H1 (cell line): Measurements from ENCODE around the gene SLC22A25. TPM values are rescaled to one million over a fixed set of nuclear protein-coding genes. Genes with fewer than 3 reads are reported as not detected.

Source experiments
- CTCF ChIA-PET: fragments of 300-600 bp; sonication (Branson Sonifier 250); formaldehyde crosslinking; loops from one replicate; lab custom pipeline; 2021; ENCODE audit not compliant: partially characterized antibody; lab: Charles Lee
- POLR2A ChIA-PET: fragments of 300-600 bp; sonication (Branson Sonifier 250); formaldehyde crosslinking; loops from one replicate; lab custom pipeline; 2021; ENCODE audit warnings: inconsistent platforms; ENCODE audit not compliant: partially characterized antibody; lab: Charles Lee
- DNase-seq, 2 experiments: peaks; one replicate each; pipeline versions ENCODE4 v3.0.0 to v3.0.0-alpha.2; 2010 to 2022; ENCODE audit warnings: low spot score in 2 of 2, low read depth in 1 of 2, mixed read lengths in 1 of 2
- FAIRE-seq: peaks from 2 replicates; lab custom pipeline; 2011; peaks lifted over from hg19 to GRCh38; lab: Jason Lieb, UNC
- H2AFZ ChIP-seq: 2 replicates; pipeline ENCODE4 v1.8.1; 2012; ENCODE audit warnings: low read length, inconsistent platforms
- H2AK5ac ChIP-seq: 2 replicates; pipeline ENCODE4 v1.6.1; 2013; ENCODE audit warnings: low read depth, low read length
- H2BK120ac ChIP-seq: replicated peaks from 2 replicates; pipeline ENCODE3; 2013; ENCODE audit warnings: low read depth, low read length, inconsistent platforms
- H2BK12ac ChIP-seq: 2 replicates; pipeline ENCODE4 v1.6.1; 2013; ENCODE audit warnings: low read depth, low read length
- H2BK15ac ChIP-seq: 2 replicates; pipeline ENCODE4 v1.6.1; 2013; ENCODE audit warnings: low read length
- H2BK20ac ChIP-seq: 2 replicates; pipeline ENCODE4 v1.6.1; 2013; ENCODE audit warnings: low read length
- H2BK5ac ChIP-seq: 2 replicates; pipeline ENCODE4 v1.6.1; 2013; ENCODE audit warnings: low read depth, low read length
- H3K14ac ChIP-seq: 2 replicates; pipeline ENCODE4 v1.6.1; 2013; ENCODE audit warnings: inconsistent platforms; ENCODE audit not compliant: insufficient read length
- H3K18ac ChIP-seq: 2 replicates; pipeline ENCODE4 v1.6.1; 2013; ENCODE audit warnings: low read length; ENCODE audit errors: extremely low read depth
- H3K23ac ChIP-seq: 2 replicates; pipeline ENCODE4 v1.6.1; 2013; ENCODE audit warnings: inconsistent platforms; ENCODE audit not compliant: insufficient read length
- H3K23me2 ChIP-seq: 2 replicates; pipeline ENCODE4 v1.6.1; 2013; ENCODE audit warnings: low read depth, low read length
- H3K27ac ChIP-seq: 2 replicates; pipeline ENCODE4 v1.6.1; 2011; ENCODE audit warnings: low read depth, low read length, inconsistent platforms
- H3K27me3 ChIP-seq, 4 experiments: replicated peaks in 1 of 4; 1 replicate in 1 of 4; 2 replicates in 3 of 4; pipeline versions ENCODE4 v1.6.1 to v1.8.1; 2011 to 2013; ENCODE audit warnings: low read length in 3 of 4, mild to moderate bottlenecking in 3 of 4, inconsistent platforms in 2 of 4, mixed read lengths in 2 of 4, moderate library complexity in 1 of 4; ENCODE audit not compliant: control insufficient read depth in 3 of 4, insufficient read depth in 3 of 4; ENCODE audit errors: extremely low read depth in 1 of 4
- H3K36me3 ChIP-seq, 4 experiments: 2 replicates each; pipeline versions ENCODE4 v1.6.1 to v1.8.1; 2011 to 2013; ENCODE audit warnings: mild to moderate bottlenecking in 4 of 4, low read length in 3 of 4, moderate library complexity in 2 of 4, control low read depth in 1 of 4, inconsistent platforms in 1 of 4; ENCODE audit not compliant: insufficient read depth in 4 of 4, control insufficient read depth in 2 of 4
- H3K4ac ChIP-seq: replicated peaks from 2 replicates; pipeline ENCODE3; 2013; ENCODE audit warnings: low read length, low read depth, mixed read lengths, inconsistent platforms; ENCODE audit not compliant: insufficient read length
- H3K4me1 ChIP-seq, 4 experiments: replicated peaks in 1 of 4; 1 replicate in 1 of 4; 2 replicates in 3 of 4; pipeline versions ENCODE4 v1.6.1 to v1.8.1; 2011 to 2013; ENCODE audit warnings: low read length in 3 of 4, inconsistent platforms in 2 of 4, mixed read lengths in 1 of 4; ENCODE audit not compliant: insufficient read depth in 4 of 4, control insufficient read depth in 3 of 4
- H3K4me2 ChIP-seq, 2 experiments: 2 replicates each; pipeline versions ENCODE4 v1.6.1 to v1.8.1; 2011 to 2013; ENCODE audit warnings: low read depth in 2 of 2, low read length in 2 of 2, control low read depth in 1 of 2, inconsistent platforms in 1 of 2, mild to moderate bottlenecking in 1 of 2; ENCODE audit not compliant: insufficient read depth in 1 of 2
- H3K4me3 ChIP-seq, 4 experiments: fragments of 200-600, 300-600 bp in 1 of 4; sonication (generic), shearing (Covaris generic), sonication (Bioruptor Twin) in 1 of 4; 2 replicates each; pipeline versions ENCODE4 v1.5.1 to v1.8.1; 2011 to 2016; ENCODE audit warnings: low read length in 4 of 4, low read depth in 3 of 4, control low read depth in 2 of 4, inconsistent platforms in 2 of 4, mild to moderate bottlenecking in 2 of 4, mixed read lengths in 1 of 4, moderate library complexity in 1 of 4; ENCODE audit not compliant: insufficient read depth in 2 of 4; ENCODE audit errors: extremely low read depth in 1 of 4
- H3K56ac ChIP-seq: replicated peaks from 2 replicates; pipeline ENCODE3; 2013; ENCODE audit warnings: low read depth, mild to moderate bottlenecking, mixed read lengths, low read length, inconsistent platforms; ENCODE audit not compliant: insufficient read length
- H3K79me1 ChIP-seq: 2 replicates; pipeline ENCODE4 v1.6.1; 2013; ENCODE audit warnings: low read depth, low read length, control low read depth
- H3K79me2 ChIP-seq, 2 experiments: 2 replicates each; pipeline versions ENCODE4 v1.6.1 to v1.8.1; 2012 to 2013; ENCODE audit warnings: low read length in 2 of 2, mild to moderate bottlenecking in 2 of 2, inconsistent platforms in 1 of 2; ENCODE audit not compliant: insufficient read depth in 2 of 2, control insufficient read depth in 1 of 2
- H3K9ac ChIP-seq, 4 experiments: replicated peaks in 1 of 4; 1 replicate in 1 of 4; 2 replicates in 3 of 4; pipeline versions ENCODE4 v1.6.1 to v1.8.1; 2011 to 2013; ENCODE audit warnings: low read depth in 3 of 4, low read length in 3 of 4, control low read depth in 2 of 4, mild to moderate bottlenecking in 2 of 4, moderate library complexity in 2 of 4, inconsistent platforms in 1 of 4; ENCODE audit errors: extremely low read depth in 1 of 4
- H3K9me3 ChIP-seq, 2 experiments: 2 replicates each; pipeline versions ENCODE4 v1.6.1 to v1.8.1; 2012 to 2013; ENCODE audit warnings: mild to moderate bottlenecking in 2 of 2, moderate library complexity in 2 of 2, control low read depth in 1 of 2, inconsistent platforms in 1 of 2, low read depth in 1 of 2, low read length in 1 of 2, mixed read lengths in 1 of 2; ENCODE audit not compliant: insufficient read depth in 2 of 2
- H4K20me1 ChIP-seq, 2 experiments: replicated peaks in 1 of 2; 2 replicates each; pipeline versions ENCODE3 to v1.8.1; 2011 to 2013; ENCODE audit warnings: inconsistent platforms in 2 of 2, low read length in 2 of 2, mild to moderate bottlenecking in 1 of 2; ENCODE audit not compliant: insufficient read depth in 2 of 2, control insufficient read depth in 1 of 2
- H4K5ac ChIP-seq: 2 replicates; pipeline ENCODE4 v1.6.1; 2013; ENCODE audit warnings: low read length, low read depth, mixed read lengths, inconsistent platforms; ENCODE audit not compliant: insufficient read length
- H4K8ac ChIP-seq: 2 replicates; pipeline ENCODE4 v1.8.0; 2013; ENCODE audit warnings: mild to moderate bottlenecking, moderate library complexity, low read length, inconsistent platforms; ENCODE audit not compliant: insufficient read depth; ENCODE audit errors: extremely low read depth
- H4K91ac ChIP-seq: replicated peaks from 2 replicates; pipeline ENCODE3; 2013; ENCODE audit warnings: low read length, mixed read lengths, inconsistent platforms; ENCODE audit not compliant: insufficient read length
- KDM1A ChIP-seq: fragments of 200-600, 300-600 bp; sonication (generic); IDR thresholded peaks from 2 replicates; pipeline ENCODE4 v1.7.1; 2016; ENCODE audit warnings: mild to moderate bottlenecking, low read length, borderline replicate concordance
- SIN3A ChIP-seq, 2 experiments: IDR thresholded peaks in 1 of 2; conservative IDR thresholded peaks in 1 of 2; 2 replicates each; pipeline ENCODE4 v1.6.1; 2011 to 2012; ENCODE audit warnings: low read length in 2 of 2, improper control_type of control experiment in 1 of 2, low read depth in 1 of 2, mild to moderate bottlenecking in 1 of 2
- WGBS, 2 experiments: shearing (Covaris generic) in 1 of 2; methylation state at CpG; one replicate each; pipeline versions ENCODE4 v1.1.6 to v1.1.7; 2013 to 2015; ENCODE audit warnings: low lambda C conversion rate in 2 of 2, mixed read lengths in 2 of 2, inconsistent platforms in 1 of 2, low coverage in 1 of 2, missing lambda C conversion rate in 1 of 2; ENCODE audit not compliant: insufficient replicate concordance in 2 of 2, insufficient coverage in 1 of 2, insufficient read length in 1 of 2; ENCODE audit errors: extremely low coverage in 1 of 2, missing lambda C conversion rate in 1 of 2; 5-methylcytosine and 5-hydroxymethylcytosine counted together
- polyA plus RNA-seq, 7 experiments: library from polyadenylated mRNA; depleted of rRNA in 3 of 7; stranded (reverse) in 5 of 7; unstranded in 2 of 7; fragments of >200 nt in 5 of 7; fragments of 200-250 nt in 2 of 7; gene quantifications; 1 replicate in 5 of 7; 2 replicates in 1 of 7; 4 replicates in 1 of 7; pipeline versions ENCODE4 v1.2.1 to v1.2.3, GENCODE V29; 2011 to 2013; ENCODE audit warnings: missing spikeins in 2 of 7, mixed read lengths in 2 of 7
- total RNA-seq: library from RNA; stranded (reverse); fragmentation: NEBNext Ultra II Directional; extraction: Animal tissue kit (Norgen Biotek cat#: 25700); gene quantifications from 2 replicates; pipeline ENCODE4 v1.2.1, GENCODE V29; 2021

The SLC22A25 gene
- total and polyA plus RNA-seq, 2 of the 8 experiments (the other 6 are each of a cell fraction or from before 2014, with no cell fraction given) = not detected

DNA sequence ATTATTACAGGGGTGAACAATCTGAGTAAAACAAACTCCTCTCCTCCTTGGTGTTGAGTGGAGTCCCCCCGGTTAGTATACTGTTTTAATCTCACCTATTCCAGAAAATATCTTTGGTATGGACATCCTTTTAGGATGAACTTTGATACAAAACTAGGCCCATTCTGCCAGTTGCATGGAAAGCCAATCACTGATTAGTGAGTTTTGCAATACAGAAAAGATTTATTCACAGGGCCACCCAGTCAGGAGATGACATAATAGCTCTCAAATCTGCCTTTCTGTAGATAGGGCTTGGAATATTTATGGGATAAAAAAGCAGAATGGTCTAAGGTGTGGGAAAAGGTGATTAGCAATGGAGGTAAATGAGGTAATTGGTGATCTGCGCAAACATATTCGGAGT is 30.3 kb upstream of the SLC22A25 start:
- H3K79me2 ChIP-seq = no peaks in the 10 kb centered on the region
- no peak overlapping the region for H2BK15ac ChIP-seq
- H4K20me1 ChIP-seq = no peaks in the 10 kb centered on the region
- no peak overlapping the region for H4K5ac ChIP-seq
- H3K27ac ChIP-seq = no peak overlapping the region
- no peak overlapping the region for H2BK12ac ChIP-seq
- no peak overlapping the region for H2BK20ac ChIP-seq
- no peaks in the 10 kb centered on the region for H3K36me3 ChIP-seq
- no peak overlapping the region for H3K4ac ChIP-seq
- H3K9me3 ChIP-seq = no peaks in the 10 kb centered on the region
- H3K4me2 ChIP-seq = no peak overlapping the region
- H2BK120ac ChIP-seq = no peak overlapping the region
- POLR2A ChIA-PET = interaction anchor here (0.8 kb wide), 1 partner anchor 17 kb away, joined by 3 read pairs; no protein-coding TSS in a partner anchor
- H3K14ac ChIP-seq = no peak overlapping the region
- H4K91ac ChIP-seq = no peak overlapping the region
- H3K23me2 ChIP-seq = no peaks in the 10 kb centered on the region
- 0 out of 7 replicates have a peak, but pooled peaks cover 0 to 3% (median 0%) of the 10 kb centered on the region in 4 experiments for H3K27me3 ChIP-seq
- H3K18ac ChIP-seq = no peak overlapping the region
- FAIRE-seq = no peak
- H3K79me1 ChIP-seq = no peaks in the 10 kb centered on the region
- no peak overlapping the region for H2BK5ac ChIP-seq
- H3K9ac ChIP-seq = no peak overlapping the region
- H3K4me1 ChIP-seq = no peaks in the 10 kb centered on the region
- CTCF ChIA-PET = interaction anchor here (1.3 to 1.9 kb wide), 5 partner anchors 9 to 368 kb away, joined by 4 to 6 read pairs (median 4); no protein-coding TSS in a partner anchor
- no peak overlapping the region for H3K56ac ChIP-seq
- TF ChIP-seq SIN3A (conservative IDR thresholded peaks at IDR 0.05 in 1 of 2, IDR thresholded peaks at IDR 0.05 in 1 of 2; ENCODE audit: low read depth in 1 of 2, low read length in 2 of 2) (no peak), KDM1A (no peak)
- TF ChIP-seq, all 59 proteins: peak for 0
- Histone ChIP-seq H4K8ac (no peak overlapping the region), H3K4me3 (no peak overlapping the region), H2AK5ac (no peak overlapping the region), H3K23ac (no peak overlapping the region), H2AFZ (no peak overlapping the region)
- WGBS, 2 experiments = 80% methylated on average over 3 of the region's 3 CpGs; no CpG with 5 or more reads in 1 of the 2 experiments
- DNase-seq = no peak
